Psoas muscle (tissue), 8 donors: Measurements from ENCODE around the gene PEX19. TPM values are rescaled to one million over a fixed set of nuclear protein-coding genes. Genes with fewer than 3 reads are reported as not detected.

ENCODE experiments used
- ATAC-seq, 4 donors: fragments of 200-7000 bp; cut with Tn5 transposase; one replicate each; pipeline ENCODE4 v1.9.1; 2020; ENCODE audit warnings: moderate library complexity in 3 of 4, mild to moderate bottlenecking in 2 of 4
- DNase-seq, 2 donors: peaks; one replicate each; pipeline ENCODE4 v3.0.0-alpha.2; 2020
- H3K27ac ChIP-seq: fragments of 200-600 bp; one replicate; pipeline ENCODE4 v1.8.0; 2022
- H3K27me3 ChIP-seq, 3 donors: fragments of 200-600 bp in 1 of 3; one replicate each; pipeline versions ENCODE4 v1.6.1 to v1.8.0; 2013 to 2022; ENCODE audit warnings: low read length in 2 of 3, mild to moderate bottlenecking in 2 of 3, moderate library complexity in 1 of 3; ENCODE audit not compliant: insufficient read depth in 3 of 3
- H3K36me3 ChIP-seq, 2 donors: fragments of 200-600 bp in 1 of 2; one replicate each; pipeline versions ENCODE4 v1.6.1 to v1.8.0; 2013 to 2022; ENCODE audit warnings: low read depth in 1 of 2, mild to moderate bottlenecking in 1 of 2, moderate library complexity in 1 of 2; ENCODE audit not compliant: insufficient read depth in 1 of 2
- H3K4me1 ChIP-seq: fragments of 200-600 bp; one replicate; pipeline ENCODE4 v1.8.0; 2022
- H3K4me3 ChIP-seq: fragments of 200-600 bp; one replicate; pipeline ENCODE4 v1.8.0; 2022; ENCODE audit warnings: mild to moderate bottlenecking
- H3K9me3 ChIP-seq: fragments of 200-600 bp; one replicate; pipeline ENCODE4 v1.8.0; 2022
- CTCF ChIP-seq: fragments of 200-600 bp; IDR thresholded peaks from one replicate; pipeline ENCODE4 v1.8.0; 2022; ENCODE audit warnings: antibody characterized with exemption
- WGBS, 3 donors: extraction: QIAGEN DNeasy Blood & Tissue Kit; methylation state at CpG; one replicate each; pipeline versions ENCODE4 v1.1.6 to v1.1.7; 2013; 5-methylcytosine and 5-hydroxymethylcytosine counted together
- intact Hi-C, 2 donors: fragments of 100-400 bp; cut with DNase I; formaldehyde crosslinking; loops; one replicate each; pipeline versions ENCODE4 v1.11.0 to v1.14.2; 2022
- polyA plus RNA-seq, 3 donors: library from polyadenylated mRNA; stranded (reverse); fragments of 200-250 nt; gene quantifications; one replicate each; pipeline ENCODE4 v1.2.3, GENCODE V29; 2013
- total RNA-seq, 4 donors: library from RNA; stranded (reverse); fragmentation: NEBNext Ultra II Directional in 2 of 4; extraction: Animal tissue kit (Norgen Biotek cat#: 25700) in 2 of 4; gene quantifications; one replicate each; pipeline versions ENCODE4 v1.2.1 to v1.2.4, GENCODE V29; 2021 to 2023
- donor health status: healthy with polysubstance abuse.
- donor health status: DM: no; HTN: no; CAD: no; lungs with moderate emphysema.
- donor health status: Bipolar disorder and iron deficiency.
- donor health status: healthy.
- donor health status: DM: yes; HTN: yes; CAD: no.
- donor health status: DM: no; HTN: no; CAD: no.
- donor health status: DM: no; HTN: no; CAD: no.
- donor health status: DM: yes; HTN: yes; CAD: no.

Gene PEX19
- total and polyA plus RNA-seq, 7 donors: 30.2 to 117 (median 78.1) TPM

GRCh38 chr1:160239582-160240299 lies 45.2 kb downstream of the PEX19 start:
- WGBS, 3 donors: 90 to 94% (median 92%) methylated on average over 24 of the region's 24 CpGs
- Histone ChIP-seq H3K36me3 (peaks cover 2 to 89% of the 10 kb centered on the region in 2 donors), H3K4me3 (no peak overlapping the region), H3K27me3 (no peaks in the 10 kb centered on the region), H3K27ac (no peak overlapping the region), H3K4me1 (peaks cover 43% of the 10 kb centered on the region), H3K9me3 (no peaks in the 10 kb centered on the region)
- DNase-seq (no peak), ATAC-seq (no peak)
- intact Hi-C loops: loop anchor here (5.0 kb wide), 2 partner anchors 42 to 53 kb away; no protein-coding TSS in a partner anchor
- no peak for TF ChIP-seq CTCF

GRCh38 chr1:160238408-160238807 lies 46.5 kb downstream of the PEX19 start:
- Histone ChIP-seq H3K27ac (peak overlapping the region; percentile 50), H3K4me1 (peaks cover 34% of the 10 kb centered on the region), H3K9me3 (no peaks in the 10 kb centered on the region), H3K27me3 (no peaks in the 10 kb centered on the region), H3K4me3 (no peak overlapping the region), H3K36me3 (peaks cover 2 to 98% of the 10 kb centered on the region in 2 donors)
- WGBS, 3 donors: 53 to 64% (median 55%) methylated on average over 5 of the region's 5 CpGs
- intact Hi-C loops: no loop called here
- DNase-seq: no peak
- TF ChIP-seq CTCF: no peak
- ATAC-seq: peak; percentile 53 to 83 (median 78)

- TF ChIP-seq CTCF: no peak
- Histone ChIP-seq H3K27ac (peak overlapping the region; percentile 50), H3K4me3 (no peak overlapping the region), H3K4me1 (peaks cover 25% of the 10 kb centered on the region), H3K9me3 (no peaks in the 10 kb centered on the region), H3K36me3 (peaks cover 2 to 98% of the 10 kb centered on the region in 2 donors), H3K27me3 (no peaks in the 10 kb centered on the region)
- 91 to 96% (median 95%) methylated on average over 2 of the region's 2 CpGs for WGBS, 3 donors
- DNase-seq: no peak
- intact Hi-C loops: no loop called here
- no peak for ATAC-seq
Measured at GRCh38 chr1:160237558-160237957, 47.4 kb downstream of the PEX19 start.

GRCh38 chr1:160236806-160237205 lies 48.1 kb downstream of the PEX19 start:
- intact Hi-C loops: no loop called here
- peaks cover 2 to 98% of the 10 kb centered on the region in 2 donors for H3K36me3 ChIP-seq
- H3K27me3 ChIP-seq: no peaks in the 10 kb centered on the region
- no peak overlapping the region for H3K4me3 ChIP-seq
- WGBS, 3 donors: 90 to 94% (median 91%) methylated on average over 5 of the region's 5 CpGs
- ATAC-seq (no peak), DNase-seq (no peak)
- TF ChIP-seq CTCF: no peak
- H3K4me1 ChIP-seq: peaks cover 21% of the 10 kb centered on the region
- H3K27ac ChIP-seq: no peak overlapping the region
- H3K9me3 ChIP-seq: no peaks in the 10 kb centered on the region

- Histone ChIP-seq H3K36me3 (peaks cover 7 to 100% of the 10 kb centered on the region in 2 donors), H3K27me3 (no peaks in the 10 kb centered on the region), H3K9me3 (no peaks in the 10 kb centered on the region), H3K4me3 (no peak overlapping the region), H3K27ac (no peak overlapping the region), H3K4me1 (peaks cover 3% of the 10 kb centered on the region)
- intact Hi-C loops: no loop called here
- ATAC-seq (no peak), DNase-seq (no peak)
- no peak for TF ChIP-seq CTCF
Measured at GRCh38 chr1:160232911-160233310, 52.0 kb downstream of the PEX19 start.
